H1 (cell line): ENCODE measurements around the gene SLC1A4. TPM values are rescaled to one million over a fixed set of nuclear protein-coding genes. Genes with fewer than 3 reads are reported as not detected.

ENCODE experiments used
- CHD1 ChIP-seq: IDR thresholded peaks from 2 replicates; pipeline ENCODE4 v1.6.1; 2012; ENCODE audit warnings: low read depth, low read length, improper control_type of control experiment
- GABPA ChIP-seq: IDR thresholded peaks from 2 replicates; pipeline ENCODE4 v1.6.1; 2011; ENCODE audit warnings: mild to moderate bottlenecking, low read length, moderate library complexity, borderline replicate concordance; ENCODE audit not compliant: insufficient read depth
- HDAC2 ChIP-seq, 2 experiments: fragments of 300-600 bp in 1 of 2; sonication (generic) in 1 of 2; IDR thresholded peaks; 2 replicates each; pipeline ENCODE4 v1.6.1; 2011 to 2012; ENCODE audit warnings: low read depth in 2 of 2, low read length in 2 of 2, mild to moderate bottlenecking in 2 of 2, moderate library complexity in 2 of 2, borderline replicate concordance in 1 of 2, inconsistent platforms in 1 of 2
- KDM5A ChIP-seq: fragments of 200-600 bp; IDR thresholded peaks from 2 replicates; pipeline ENCODE4 v1.7.1; 2012; ENCODE audit warnings: mild to moderate bottlenecking, low read length, inconsistent platforms, mixed read lengths
- NANOG ChIP-seq: IDR thresholded peaks from 2 replicates; pipeline ENCODE4 v1.6.1; 2011; ENCODE audit warnings: low read length, low read depth, mild to moderate bottlenecking, inconsistent platforms; ENCODE audit not compliant: insufficient read depth, poor library complexity, severe bottlenecking
- POLR2A ChIP-seq, 2 experiments: IDR thresholded peaks; 1 replicate in 1 of 2; 2 replicates in 1 of 2; pipeline ENCODE4 v1.6.1; 2011; ENCODE audit warnings: low read depth in 2 of 2, low read length in 2 of 2, mild to moderate bottlenecking in 2 of 2; ENCODE audit errors: control extremely low read depth in 1 of 2
- SIX5 ChIP-seq: IDR thresholded peaks from 2 replicates; pipeline ENCODE4 v1.6.1; 2011; ENCODE audit warnings: mild to moderate bottlenecking, low read depth, low read length
- SP2 ChIP-seq: IDR thresholded peaks from 2 replicates; pipeline ENCODE4 v1.6.1; 2012; ENCODE audit warnings: mild to moderate bottlenecking, low read length, inconsistent platforms
- TAF7 ChIP-seq: optimal IDR thresholded peaks from 2 replicates; pipeline ENCODE3; 2011; ENCODE audit warnings: low read depth, mild to moderate bottlenecking, inconsistent platforms, low read length, moderate library complexity, borderline replicate concordance
- polyA plus RNA-seq, 7 experiments: library from polyadenylated mRNA; depleted of rRNA in 3 of 7; stranded (reverse) in 5 of 7; unstranded in 2 of 7; fragments of >200 nt in 5 of 7; fragments of 200-250 nt in 2 of 7; gene quantifications; 1 replicate in 5 of 7; 2 replicates in 1 of 7; 4 replicates in 1 of 7; pipeline versions ENCODE4 v1.2.1 to v1.2.3, GENCODE V29; 2011 to 2013; ENCODE audit warnings: missing spikeins in 2 of 7, mixed read lengths in 2 of 7
- total RNA-seq: library from RNA; stranded (reverse); fragmentation: NEBNext Ultra II Directional; extraction: Animal tissue kit (Norgen Biotek cat#: 25700); gene quantifications from 2 replicates; pipeline ENCODE4 v1.2.1, GENCODE V29; 2021
- TF ChIP-seq, protein P1 (sequence below): fragments of 300-600 bp; sonication (generic); IDR thresholded peaks from 2 replicates; pipeline ENCODE4 v1.7.1; 2012; ENCODE audit warnings: low read length, moderate library complexity, mild to moderate bottlenecking, inconsistent platforms; ENCODE audit not compliant: insufficient replicate concordance

The SLC1A4 gene
- total and polyA plus RNA-seq, 2 of the 8 experiments (the other 6 are each of a cell fraction or from before 2014, with no cell fraction given), result 0.44 to 0.86 TPM

GRCh38 chr2:64975232-64975821, 13.9 kb upstream of the SLC1A4 start (continued):
- TF ChIP-seq, protein P1, sequence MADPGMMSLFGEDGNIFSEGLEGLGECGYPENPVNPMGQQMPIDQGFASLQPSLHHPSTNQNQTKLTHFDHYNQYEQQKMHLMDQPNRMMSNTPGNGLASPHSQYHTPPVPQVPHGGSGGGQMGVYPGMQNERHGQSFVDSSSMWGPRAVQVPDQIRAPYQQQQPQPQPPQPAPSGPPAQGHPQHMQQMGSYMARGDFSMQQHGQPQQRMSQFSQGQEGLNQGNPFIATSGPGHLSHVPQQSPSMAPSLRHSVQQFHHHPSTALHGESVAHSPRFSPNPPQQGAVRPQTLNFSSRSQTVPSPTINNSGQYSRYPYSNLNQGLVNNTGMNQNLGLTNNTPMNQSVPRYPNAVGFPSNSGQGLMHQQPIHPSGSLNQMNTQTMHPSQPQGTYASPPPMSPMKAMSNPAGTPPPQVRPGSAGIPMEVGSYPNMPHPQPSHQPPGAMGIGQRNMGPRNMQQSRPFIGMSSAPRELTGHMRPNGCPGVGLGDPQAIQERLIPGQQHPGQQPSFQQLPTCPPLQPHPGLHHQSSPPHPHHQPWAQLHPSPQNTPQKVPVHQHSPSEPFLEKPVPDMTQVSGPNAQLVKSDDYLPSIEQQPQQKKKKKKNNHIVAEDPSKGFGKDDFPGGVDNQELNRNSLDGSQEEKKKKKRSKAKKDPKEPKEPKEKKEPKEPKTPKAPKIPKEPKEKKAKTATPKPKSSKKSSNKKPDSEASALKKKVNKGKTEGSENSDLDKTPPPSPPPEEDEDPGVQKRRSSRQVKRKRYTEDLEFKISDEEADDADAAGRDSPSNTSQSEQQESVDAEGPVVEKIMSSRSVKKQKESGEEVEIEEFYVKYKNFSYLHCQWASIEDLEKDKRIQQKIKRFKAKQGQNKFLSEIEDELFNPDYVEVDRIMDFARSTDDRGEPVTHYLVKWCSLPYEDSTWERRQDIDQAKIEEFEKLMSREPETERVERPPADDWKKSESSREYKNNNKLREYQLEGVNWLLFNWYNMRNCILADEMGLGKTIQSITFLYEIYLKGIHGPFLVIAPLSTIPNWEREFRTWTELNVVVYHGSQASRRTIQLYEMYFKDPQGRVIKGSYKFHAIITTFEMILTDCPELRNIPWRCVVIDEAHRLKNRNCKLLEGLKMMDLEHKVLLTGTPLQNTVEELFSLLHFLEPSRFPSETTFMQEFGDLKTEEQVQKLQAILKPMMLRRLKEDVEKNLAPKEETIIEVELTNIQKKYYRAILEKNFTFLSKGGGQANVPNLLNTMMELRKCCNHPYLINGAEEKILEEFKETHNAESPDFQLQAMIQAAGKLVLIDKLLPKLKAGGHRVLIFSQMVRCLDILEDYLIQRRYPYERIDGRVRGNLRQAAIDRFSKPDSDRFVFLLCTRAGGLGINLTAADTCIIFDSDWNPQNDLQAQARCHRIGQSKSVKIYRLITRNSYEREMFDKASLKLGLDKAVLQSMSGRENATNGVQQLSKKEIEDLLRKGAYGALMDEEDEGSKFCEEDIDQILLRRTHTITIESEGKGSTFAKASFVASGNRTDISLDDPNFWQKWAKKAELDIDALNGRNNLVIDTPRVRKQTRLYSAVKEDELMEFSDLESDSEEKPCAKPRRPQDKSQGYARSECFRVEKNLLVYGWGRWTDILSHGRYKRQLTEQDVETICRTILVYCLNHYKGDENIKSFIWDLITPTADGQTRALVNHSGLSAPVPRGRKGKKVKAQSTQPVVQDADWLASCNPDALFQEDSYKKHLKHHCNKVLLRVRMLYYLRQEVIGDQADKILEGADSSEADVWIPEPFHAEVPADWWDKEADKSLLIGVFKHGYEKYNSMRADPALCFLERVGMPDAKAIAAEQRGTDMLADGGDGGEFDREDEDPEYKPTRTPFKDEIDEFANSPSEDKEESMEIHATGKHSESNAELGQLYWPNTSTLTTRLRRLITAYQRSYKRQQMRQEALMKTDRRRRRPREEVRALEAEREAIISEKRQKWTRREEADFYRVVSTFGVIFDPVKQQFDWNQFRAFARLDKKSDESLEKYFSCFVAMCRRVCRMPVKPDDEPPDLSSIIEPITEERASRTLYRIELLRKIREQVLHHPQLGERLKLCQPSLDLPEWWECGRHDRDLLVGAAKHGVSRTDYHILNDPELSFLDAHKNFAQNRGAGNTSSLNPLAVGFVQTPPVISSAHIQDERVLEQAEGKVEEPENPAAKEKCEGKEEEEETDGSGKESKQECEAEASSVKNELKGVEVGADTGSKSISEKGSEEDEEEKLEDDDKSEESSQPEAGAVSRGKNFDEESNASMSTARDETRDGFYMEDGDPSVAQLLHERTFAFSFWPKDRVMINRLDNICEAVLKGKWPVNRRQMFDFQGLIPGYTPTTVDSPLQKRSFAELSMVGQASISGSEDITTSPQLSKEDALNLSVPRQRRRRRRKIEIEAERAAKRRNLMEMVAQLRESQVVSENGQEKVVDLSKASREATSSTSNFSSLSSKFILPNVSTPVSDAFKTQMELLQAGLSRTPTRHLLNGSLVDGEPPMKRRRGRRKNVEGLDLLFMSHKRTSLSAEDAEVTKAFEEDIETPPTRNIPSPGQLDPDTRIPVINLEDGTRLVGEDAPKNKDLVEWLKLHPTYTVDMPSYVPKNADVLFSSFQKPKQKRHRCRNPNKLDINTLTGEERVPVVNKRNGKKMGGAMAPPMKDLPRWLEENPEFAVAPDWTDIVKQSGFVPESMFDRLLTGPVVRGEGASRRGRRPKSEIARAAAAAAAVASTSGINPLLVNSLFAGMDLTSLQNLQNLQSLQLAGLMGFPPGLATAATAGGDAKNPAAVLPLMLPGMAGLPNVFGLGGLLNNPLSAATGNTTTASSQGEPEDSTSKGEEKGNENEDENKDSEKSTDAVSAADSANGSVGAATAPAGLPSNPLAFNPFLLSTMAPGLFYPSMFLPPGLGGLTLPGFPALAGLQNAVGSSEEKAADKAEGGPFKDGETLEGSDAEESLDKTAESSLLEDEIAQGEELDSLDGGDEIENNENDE, result no peak
- TF ChIP-seq TAF7 (no peak), KDM5A (no peak), POLR2A (IDR thresholded peaks at IDR 0.05; ENCODE audit: control extremely low read depth in 1 of 2, low read depth in 2 of 2, low read length in 2 of 2) (no peak), SP2 (no peak), CHD1 (no peak), SIX5 (no peak), GABPA (no peak), NANOG (no peak), HDAC2 (IDR thresholded peaks at IDR 0.05; ENCODE audit: borderline replicate concordance in 1 of 2, low read depth in 2 of 2, low read length in 2 of 2) (no peak)
